Measurements from ENCODE around the gene SEMA5A.

DNA sequence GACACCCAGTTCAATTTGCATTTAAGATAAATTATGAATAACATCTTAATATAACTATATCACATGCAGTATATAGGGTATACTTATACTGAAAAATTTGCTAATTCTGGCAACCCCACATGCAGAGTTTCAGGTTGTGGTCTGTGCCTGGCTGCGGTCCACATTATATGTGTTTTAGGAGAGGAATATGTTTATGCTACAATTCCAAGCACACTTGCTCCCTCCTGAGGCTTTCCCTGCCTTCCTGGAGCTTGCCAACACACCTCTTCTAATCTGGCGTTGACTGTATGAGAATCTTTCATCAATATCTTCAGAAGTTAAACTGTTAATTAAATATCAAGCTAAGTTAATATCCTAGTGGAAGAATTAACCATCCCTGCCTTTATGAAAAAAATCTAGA, 45.2 kb downstream of the SEMA5A start:
- TF ChIP-seq, protein P1, sequence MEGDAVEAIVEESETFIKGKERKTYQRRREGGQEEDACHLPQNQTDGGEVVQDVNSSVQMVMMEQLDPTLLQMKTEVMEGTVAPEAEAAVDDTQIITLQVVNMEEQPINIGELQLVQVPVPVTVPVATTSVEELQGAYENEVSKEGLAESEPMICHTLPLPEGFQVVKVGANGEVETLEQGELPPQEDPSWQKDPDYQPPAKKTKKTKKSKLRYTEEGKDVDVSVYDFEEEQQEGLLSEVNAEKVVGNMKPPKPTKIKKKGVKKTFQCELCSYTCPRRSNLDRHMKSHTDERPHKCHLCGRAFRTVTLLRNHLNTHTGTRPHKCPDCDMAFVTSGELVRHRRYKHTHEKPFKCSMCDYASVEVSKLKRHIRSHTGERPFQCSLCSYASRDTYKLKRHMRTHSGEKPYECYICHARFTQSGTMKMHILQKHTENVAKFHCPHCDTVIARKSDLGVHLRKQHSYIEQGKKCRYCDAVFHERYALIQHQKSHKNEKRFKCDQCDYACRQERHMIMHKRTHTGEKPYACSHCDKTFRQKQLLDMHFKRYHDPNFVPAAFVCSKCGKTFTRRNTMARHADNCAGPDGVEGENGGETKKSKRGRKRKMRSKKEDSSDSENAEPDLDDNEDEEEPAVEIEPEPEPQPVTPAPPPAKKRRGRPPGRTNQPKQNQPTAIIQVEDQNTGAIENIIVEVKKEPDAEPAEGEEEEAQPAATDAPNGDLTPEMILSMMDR (IDR thresholded peaks at IDR 0.05): no peak
- no peak for TF ChIP-seq POLR2AphosphoS5 (IDR thresholded peaks at IDR 0.05; ENCODE audit: insufficient read depth in 1 of 2, low read depth in 1 of 2)
- no peak for TF ChIP-seq POLR2A (IDR thresholded peaks at IDR 0.05)
